Stimulated activated CD4-positive, alpha-beta T cell treated with anti-CD3 and anti-CD28 coated beads, TNF-alpha, amount 100 ng/mL, for 4 hours (primary cell): Measurements from ENCODE around the gene GAREM2.

Source experiments
- DNase-seq, 3 experiments: peaks; one replicate each; pipeline ENCODE4 v3.0.0-alpha.2; 2020; ENCODE audit warnings: low read depth in 3 of 3

Gene GAREM2

DNA sequence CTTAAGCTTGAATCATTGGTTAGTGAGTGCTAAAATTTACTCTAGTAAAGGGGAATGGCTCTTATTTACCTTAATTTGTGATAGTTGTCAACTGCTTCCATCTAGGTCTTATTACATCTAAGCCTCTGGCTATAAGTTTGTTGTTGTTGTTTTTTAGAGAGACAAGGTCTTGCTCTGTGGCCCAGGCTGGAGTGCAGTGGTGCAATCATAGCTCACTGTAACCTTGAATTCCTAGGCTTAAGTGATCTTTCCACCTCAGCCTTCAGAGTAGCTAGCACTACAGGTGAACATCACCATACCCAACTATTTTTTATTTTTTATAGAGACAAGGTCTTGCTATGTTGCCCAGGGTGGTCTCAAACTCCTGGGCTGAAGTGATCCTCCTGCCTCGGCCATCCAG, 65.0 kb downstream of the GAREM2 start:
- no peak for DNase-seq

DNA sequence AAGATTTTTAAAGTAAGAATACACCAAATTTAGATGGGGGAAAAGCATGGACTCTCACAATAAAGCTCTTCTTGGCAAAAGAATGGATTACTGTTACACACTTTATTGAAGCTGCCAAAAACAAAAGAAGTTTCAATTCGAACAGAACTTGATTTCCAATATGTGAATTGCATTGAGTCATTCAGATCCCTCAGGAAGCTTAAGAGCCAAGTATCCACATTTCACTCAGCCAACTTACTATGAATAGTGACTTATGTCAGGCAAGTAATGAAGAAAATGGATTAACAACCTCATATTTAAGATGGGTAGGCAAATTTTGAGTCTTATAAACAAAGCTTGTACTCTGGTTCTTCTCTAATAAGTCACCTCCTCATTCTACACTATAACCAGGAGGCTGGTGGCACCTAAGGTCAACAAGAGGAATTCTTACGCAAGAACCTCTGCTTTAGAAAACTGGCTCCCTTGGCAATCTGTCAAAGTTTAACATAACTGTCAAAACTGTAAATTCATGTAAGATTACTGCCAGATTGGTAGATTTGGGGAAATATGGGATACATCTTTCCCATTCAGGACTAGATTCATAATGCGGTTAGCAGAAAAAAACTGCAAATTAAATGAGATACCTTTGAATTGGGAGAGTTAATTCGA, 65.5 kb downstream of the GAREM2 start:
- DNase-seq, result no peak
